ENCODE data around the gene BLOC1S1.

DNA sequence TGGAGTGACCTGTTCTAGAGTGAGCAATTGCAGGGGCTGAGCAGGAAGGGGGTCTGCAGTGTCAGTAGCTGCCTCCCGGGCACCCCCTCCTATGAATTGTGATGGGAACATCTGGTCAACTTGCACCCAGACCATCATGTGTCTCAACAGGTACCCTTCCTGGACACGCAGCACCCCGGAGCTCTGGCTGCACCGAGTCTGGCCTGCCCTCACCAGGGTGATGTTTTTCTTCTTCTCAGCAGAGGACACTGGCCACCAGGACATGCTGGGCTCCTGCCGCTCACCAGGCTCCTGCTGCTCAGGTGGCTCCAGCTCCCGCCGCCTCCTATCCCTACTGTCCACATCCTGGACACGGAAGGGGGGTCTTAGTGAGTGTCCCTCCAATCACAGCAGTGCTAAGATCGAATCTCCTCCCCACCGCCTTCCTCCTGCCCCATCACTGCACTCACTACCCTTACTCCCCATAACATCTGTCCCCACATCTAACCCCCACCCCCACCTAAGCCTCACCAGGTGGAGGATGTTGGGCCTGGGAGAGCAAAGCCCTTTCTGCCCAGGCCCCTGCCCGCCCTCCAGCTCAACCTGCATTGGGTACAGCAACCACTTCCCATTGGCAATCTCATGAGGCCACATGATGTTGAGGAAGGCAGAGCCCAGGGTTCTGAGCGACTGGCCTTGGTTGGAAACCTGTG lies 23.1 kb upstream of the BLOC1S1 start:
- TF ChIP-seq CTCF (optimal IDR thresholded peaks at IDR 0.05 in 1 of 3, IDR thresholded peaks at IDR 0.05 in 1 of 3, conservative IDR thresholded peaks at IDR 0.05 in 1 of 3; ENCODE audit: extremely low read depth in 1 of 3, insufficient read depth in 2 of 3, low read length in 3 of 3), result no peak
- no peak for TF ChIP-seq EZH2 (IDR thresholded peaks at IDR 0.05; ENCODE audit: low read length)

Measured in keratinocyte (primary cell).